Esophagus mucosa (tissue), 1 donor: Measurements from ENCODE around the gene FAM174B. TPM values are rescaled to one million over a fixed set of nuclear protein-coding genes. Genes with fewer than 3 reads are reported as not detected.
A peak's percentile ranks its signal among the peaks of the same experiment; 100 is the strongest.

ENCODE experiments used
- ATAC-seq: fragments of 200-7000 bp; cut with Tn5 transposase; one replicate; pipeline ENCODE4 v1.9.1; 2020
- total RNA-seq: library from RNA; stranded (reverse); gene quantifications from one replicate; pipeline ENCODE4 v1.2.4, GENCODE V29; 2023
- donor health status: DM: yes; HTN: yes; CAD: no.

Gene FAM174B
- total RNA-seq = 4.3 TPM

DNA sequence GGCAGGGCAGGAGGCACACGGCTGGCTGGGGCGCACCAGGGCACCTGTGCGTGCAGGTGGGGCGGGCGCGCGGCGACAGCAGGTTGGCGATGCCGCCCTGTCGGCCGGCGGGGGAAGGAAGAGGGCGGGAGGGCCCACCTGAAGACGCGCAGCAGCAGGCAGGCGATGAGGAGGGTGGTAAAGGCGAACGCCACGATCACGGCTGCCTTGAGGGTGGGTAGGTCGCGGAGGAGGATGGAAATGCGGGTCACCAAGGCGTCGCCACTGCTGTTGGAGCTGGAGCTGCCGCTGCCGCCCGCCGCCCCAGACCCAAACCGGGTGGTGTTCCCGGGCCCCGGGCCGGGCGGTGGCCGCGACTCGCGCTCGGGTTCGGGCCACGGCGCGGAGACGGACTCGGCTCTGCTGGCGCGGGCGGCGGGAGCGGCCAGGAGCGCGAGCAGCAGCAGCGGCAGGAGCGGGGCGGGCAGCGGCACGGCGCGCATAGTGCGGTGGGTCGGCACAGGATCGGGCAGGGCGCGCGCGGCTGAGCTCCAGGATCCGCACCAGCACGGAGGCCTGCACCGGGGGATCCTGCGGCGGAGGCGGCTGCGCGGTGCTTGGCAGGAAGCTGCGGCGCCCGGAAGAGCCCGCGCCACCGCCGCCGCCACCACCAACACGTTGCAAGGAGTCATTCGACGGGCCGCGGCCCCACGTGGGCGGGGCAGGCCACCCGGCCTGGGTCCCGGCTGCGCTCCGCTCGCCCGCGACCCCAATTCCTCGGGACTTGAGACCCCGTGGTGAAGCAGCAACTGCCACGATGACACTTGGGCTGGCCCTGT, at the start of gene FAM174B:
Gene FAM174B (minus strand): TSS at position 598 of the 818 bp plus-strand sequence.
- peak; percentile 53 for ATAC-seq

DNA sequence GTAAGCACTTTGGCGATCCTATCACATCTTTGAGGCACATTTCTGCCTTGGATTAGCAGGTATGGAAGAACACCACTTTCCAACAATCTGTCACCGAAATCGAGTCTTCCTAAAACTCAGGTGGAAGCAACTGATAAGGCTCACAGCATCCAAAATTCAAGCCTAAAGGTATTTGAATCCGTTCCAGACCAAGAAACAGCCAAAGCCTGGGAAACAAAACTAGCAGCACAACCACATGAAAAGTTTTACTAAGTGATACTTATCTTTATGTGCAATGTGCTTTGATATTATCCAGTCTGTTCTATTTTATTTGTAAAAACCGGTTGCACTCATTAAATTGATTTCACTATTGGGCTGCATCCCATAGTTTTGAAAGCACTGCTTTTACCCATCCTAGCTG, 40.5 kb upstream of the FAM174B start:
- ATAC-seq = no peak

DNA sequence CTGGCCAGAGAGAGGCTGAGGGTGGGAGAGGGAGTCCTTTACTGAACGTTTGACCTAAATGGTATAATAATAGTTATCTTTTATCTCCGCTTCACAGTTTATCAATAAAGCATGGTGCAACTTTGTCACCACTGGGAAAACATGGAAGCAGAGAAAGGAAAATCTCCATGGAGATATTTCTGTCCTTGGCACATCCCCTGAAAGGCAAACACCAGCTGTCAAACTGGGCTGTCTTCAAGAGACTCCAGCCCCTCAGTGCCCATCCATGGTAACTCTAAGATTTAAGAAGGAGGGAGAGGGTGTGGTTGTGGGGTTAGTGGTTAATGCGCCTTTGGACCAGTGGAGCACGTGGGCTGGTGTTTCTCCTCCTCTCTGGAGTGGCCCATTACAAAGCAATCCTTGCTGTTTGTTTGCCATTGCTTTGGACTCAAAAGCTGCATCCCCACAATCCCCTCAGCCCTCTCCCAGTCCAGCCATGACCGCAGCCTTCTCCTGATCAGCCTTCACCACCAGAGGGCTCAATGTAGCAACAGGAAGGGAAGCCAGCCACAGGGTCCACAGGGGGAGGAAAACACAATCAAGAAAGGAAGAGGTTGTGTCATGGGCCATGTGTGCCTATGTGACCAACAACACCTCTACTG, 38.2 kb upstream of the FAM174B start:
- ATAC-seq = no peak

DNA sequence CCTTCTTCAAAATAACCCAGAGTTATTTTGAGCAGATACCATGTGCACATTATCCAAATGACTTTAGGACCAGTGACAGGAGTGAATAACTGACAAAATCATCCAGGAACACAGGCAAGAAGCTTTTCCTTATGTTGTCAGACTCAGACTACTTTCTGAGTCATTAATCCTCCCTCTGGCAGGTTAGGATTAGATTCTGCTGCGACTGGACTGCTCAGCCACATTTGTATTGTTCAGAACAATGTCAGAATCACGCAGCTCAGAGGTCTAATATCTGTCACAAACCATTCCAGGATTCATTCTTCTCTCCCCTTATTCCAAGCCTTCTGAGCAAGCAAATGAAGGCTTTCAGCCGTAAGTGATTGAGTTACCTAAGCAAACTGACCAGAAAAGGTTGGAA, 34.8 kb upstream of the FAM174B start:
- peak; percentile 80 for ATAC-seq

DNA sequence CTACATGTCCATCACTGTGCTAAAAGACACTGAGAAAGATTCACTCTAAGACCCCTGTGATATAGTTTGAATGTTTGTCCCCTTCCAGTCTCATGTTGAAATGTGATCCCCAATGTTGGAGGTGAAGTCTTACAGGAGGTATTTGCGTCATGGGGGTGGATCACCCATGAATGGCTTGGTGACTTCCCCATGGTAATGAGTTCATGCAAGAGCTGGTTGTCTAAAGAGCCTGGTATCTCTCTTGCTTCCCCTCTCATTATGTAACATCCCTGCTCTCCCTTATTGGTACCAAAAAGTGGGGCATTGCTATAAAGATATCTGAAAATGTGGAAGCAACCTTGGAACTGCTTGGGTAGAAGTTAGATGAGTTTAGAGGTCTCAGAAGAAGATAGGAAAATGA, 32.2 kb upstream of the FAM174B start:
- no peak for ATAC-seq

DNA sequence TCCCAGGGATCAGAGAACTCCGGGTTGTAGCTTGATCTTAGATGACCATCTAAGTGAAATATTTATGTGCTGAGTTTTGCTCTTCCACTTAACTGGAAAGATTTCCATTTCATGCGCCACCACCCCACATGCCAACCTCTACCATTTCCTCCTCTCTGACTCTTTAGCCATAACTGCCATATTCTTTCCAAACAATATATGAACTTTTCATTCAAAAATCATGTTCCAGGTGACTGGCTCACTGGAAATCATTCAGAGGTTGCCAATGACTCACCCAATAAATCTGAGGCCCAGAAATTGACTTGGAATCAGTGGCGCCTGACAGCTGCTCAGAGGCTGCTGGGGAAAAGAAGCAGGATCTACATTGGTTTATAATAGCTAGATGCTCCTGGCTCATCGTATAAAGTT, 31.6 kb upstream of the FAM174B start:
- ATAC-seq = no peak

DNA sequence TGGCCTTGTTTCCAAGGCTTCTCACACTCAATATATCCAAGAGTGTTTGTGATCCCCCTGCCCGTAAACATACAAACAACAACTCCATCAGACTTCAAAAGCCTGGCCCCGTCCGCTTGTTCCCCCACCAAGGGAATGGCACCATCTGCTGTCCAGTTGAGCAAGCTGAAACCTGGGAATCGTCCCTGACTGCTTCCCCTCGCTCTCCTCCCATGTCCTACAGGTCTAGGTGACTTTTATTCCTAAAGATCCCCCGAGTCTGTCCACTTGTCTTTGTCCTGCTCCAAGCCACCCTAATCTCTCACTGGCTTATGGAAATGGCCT, 27.9 kb upstream of the FAM174B start:
- no peak for ATAC-seq

DNA sequence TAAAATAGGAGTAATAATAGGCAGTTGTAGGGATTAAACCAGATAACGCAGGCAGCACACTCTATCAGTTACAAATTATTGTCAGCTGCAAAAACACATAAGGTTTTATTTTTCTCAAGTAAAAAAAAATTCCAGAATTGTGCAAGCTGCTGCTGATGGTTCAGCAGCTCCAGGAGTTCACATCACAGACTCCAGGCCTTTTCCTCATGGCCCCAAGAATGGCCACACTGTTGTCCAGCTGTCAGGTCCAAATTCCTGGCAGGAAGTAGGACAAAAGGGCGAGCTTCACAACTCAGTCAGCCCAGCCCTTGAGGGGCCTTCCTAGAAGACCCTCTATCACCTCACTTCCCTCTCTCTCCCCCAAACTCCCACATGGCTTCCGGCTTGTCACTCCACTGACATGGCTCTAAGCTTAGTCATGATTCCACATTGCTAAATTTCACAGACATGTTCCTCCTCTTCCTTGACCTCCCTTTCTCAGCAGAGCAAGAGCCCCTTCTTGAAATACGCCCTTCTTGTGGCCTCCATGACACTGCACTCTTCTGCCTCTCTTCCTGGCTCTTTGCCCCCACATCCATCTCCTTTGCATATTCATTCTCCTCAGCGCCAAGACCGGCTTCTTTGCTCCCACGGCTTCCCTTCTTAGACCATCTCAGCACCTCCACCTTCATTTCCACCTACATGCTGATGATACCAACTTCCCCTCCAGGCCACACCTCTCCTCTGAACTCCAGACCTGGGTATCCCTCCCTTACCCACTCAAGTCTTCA, 27.4 kb upstream of the FAM174B start:
- ATAC-seq = no peak

DNA sequence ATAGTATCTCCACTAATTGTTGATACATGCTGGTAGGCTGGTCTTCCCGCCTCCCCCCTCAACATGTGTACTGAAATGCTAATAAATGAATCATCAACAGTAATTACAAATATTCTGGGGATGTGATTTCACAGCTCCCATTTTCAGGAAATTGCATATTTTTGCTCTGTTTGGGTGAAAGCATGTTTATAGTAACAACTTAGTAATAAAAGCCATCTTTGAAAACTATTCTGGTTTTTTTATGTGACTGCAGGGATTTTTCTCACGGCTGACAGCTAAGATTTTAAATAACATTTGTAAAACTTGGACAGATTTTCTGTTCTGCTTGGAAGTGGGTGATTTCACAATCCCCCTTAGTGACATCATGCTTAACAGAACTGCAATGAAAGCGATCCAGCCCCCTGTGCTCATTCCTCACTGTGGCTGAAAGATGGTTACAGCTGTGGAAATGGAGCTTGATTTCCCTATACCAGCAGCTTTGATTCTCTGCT, 25.6 kb upstream of the FAM174B start:
- no peak for ATAC-seq

DNA sequence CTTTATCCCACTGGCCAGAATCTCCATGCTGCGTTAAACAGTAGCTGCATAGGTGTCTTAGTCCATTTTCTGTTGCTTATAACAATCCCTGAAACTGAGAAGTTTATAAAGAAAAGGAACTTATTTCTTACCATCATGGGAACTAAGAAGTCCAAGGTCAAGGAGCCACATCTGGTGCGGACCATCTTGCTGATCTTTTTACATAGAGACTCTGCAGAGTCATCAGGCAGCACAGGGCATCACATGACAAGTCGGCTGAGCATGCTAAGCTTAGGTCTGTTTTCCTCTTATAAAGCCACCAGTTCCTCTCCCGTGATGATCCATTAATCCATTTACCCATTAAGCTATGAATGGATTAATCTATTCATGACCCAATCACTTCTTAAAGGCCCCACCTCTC, 22.4 kb upstream of the FAM174B start:
- no peak for ATAC-seq

DNA sequence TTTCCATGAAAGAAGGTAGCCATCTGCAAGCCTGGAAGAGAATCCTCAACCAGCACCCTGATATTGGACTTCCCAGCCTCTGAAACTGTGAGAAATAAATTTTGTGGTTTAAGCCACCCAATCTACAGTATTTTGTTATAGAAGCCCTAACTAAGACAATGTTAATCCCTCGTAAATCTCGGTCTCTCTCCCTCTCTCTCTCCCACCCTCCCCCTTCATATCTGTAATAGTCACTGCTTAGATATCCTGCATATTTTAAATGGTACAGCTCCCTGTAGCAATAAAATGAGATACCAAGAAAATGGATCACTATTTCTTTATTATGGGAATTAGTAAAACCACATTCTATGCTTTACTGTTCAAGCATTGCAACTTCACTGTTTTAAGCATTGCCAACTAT, 21.0 kb upstream of the FAM174B start:
- no peak for ATAC-seq

DNA sequence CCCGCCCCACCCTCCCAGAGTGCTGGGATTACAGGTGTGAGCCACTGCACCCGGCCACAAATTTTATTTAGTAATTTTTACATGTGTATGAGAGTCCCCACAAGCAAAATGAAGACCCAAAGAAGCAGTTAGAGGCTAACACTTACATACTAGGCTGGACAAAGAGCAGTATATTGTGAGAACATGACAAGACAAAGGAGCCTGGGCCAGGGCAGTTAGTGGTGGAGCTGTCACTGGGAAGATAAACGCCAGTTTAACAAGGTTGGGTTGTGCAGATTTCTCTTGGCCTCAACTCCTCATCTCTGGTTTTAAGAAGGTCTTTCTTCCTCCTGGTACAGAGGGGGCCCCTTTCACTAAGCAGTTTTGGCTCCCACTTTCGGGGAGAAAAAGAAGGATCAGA, 19.9 kb upstream of the FAM174B start:
- no peak for ATAC-seq

DNA sequence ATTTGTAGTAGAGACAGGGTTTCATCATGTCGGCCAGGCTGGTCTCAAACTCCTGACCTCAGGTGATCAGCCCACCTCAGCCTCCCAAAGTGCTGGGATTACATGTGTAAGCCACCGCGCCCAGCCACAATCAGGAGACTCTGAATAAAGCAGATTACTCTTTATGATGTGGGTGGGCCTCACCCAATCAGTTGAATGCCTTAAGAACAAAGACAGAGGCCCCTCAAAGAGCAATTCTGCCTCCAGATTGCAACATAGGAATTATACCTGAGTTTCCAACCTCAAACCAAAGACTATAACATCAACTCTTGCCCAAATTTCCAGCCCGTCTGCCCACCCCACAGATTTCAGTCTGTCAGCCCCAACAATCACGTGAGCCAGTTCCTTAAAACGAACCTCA, 18.8 kb upstream of the FAM174B start:
- ATAC-seq = no peak

DNA sequence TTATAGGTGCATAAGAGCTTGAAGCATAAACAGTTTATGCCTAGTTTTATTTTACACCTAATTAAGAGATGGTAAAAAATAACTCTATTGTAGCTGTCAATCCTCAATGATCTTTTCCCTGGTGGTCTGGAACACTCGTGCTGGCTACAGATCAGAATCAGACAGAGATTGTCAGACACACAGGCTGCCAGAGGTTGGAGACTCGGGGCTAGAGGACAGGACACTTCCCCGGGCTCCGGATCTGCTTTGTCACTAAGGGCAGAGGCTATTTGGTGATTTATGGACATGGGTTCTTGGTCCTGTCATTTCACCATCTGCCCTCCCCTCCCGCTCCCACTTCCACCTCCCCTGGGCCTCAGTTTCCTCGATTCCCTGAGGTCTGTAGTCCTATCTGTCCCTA, 16.5 kb upstream of the FAM174B start:
- ATAC-seq = no peak

DNA sequence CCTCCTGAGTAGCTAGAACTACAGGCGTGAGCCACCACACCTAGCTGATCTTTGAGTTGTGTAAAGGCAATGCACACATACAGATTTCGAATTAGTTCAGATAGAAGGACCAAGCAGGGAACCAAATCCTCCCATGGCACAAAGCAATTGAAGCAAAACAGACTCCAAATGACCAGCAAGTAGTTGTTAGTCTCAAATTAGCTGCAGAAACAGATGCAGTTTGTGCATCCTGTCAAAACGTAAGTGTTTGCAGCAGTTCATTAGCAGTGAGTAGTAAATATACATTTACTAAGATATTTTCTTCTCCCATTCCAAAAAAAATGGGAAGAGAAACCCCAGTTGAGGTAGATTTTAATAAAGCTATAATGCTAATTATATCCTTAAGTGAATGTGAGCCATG, 15.8 kb upstream of the FAM174B start:
- no peak for ATAC-seq

DNA sequence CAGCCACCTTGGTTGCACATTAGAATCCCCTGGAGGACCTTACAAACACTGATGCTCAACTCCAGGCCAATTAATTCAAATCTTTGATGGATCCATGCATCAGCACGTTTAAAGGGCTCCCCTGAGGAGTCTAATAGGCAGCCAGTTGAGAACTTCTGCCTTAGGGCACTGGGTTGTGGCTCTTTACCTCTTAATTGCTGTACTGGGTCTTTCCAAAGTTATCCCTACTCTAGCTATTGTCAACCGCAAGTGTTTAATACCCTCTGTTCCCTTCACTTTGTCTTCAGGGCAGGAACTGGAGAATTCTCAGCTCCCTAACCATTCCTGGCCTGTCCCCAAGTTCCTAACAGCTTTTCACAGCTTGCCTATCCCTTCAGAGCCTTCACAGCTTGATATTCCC, 15.0 kb upstream of the FAM174B start:
- no peak for ATAC-seq

DNA sequence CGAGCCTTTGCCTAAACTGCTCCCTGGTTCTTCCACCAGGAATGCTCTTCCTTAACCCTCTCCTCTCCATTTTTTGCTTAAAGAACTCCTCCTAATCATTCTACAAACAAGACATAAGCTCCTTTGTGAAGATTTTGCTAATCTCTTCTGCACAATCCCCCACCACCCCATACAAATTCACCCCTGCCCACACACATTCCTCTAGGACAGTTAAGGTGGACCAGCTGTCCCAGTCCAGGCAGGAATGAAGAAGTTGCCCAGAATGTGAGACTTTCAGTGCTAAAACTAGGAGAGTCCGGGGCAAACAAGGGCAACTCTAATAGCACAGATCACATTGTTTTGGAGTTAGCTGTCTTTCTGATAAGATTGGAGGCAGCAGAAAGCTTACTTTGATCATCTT, 13.9 kb upstream of the FAM174B start:
- ATAC-seq = no peak

DNA sequence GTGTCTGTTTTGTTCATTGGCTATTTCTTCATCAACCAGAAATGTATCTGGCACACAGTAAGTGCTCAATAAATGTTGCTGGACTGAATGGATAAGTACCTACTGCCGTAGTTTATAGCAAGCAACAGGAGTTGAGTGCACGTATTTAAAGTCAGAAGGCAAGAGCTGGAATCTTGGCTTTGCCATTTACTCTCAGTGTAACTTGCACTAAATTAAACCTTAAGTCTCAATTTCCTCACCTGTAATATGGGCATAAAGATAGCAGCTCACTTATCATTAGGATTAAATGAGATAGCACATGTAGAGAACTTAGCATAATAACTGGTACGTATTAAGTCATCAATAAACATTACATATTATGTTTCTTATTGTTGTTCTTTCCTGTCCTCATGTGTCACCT, 13.0 kb upstream of the FAM174B start:
- no peak for ATAC-seq

DNA sequence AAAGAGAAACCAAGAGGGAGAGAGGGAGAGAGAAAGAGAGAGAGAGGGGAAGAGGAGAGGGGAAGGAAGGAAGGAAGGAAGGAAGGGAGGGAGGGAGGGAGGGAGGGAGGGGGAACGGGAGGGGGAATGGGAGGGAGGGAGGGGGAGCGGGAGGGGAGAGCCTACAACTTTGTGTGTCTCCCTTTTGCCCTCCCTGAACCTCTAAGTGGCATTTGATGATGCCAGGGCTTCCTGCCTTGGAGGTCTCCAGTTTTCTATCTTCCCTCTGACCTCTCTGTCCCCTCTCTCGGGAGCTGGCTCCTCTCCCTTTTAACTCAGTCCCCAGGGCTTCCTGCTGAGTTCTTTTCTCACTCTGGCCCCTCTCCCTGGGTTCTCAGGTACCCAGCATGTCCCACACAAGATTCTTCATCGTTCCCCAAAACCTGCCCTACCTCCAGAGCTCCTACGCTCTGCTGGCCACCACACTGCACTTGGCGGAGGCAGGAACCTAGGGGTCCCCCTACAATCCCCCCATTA, 12.5 kb upstream of the FAM174B start:
- no peak for ATAC-seq

DNA sequence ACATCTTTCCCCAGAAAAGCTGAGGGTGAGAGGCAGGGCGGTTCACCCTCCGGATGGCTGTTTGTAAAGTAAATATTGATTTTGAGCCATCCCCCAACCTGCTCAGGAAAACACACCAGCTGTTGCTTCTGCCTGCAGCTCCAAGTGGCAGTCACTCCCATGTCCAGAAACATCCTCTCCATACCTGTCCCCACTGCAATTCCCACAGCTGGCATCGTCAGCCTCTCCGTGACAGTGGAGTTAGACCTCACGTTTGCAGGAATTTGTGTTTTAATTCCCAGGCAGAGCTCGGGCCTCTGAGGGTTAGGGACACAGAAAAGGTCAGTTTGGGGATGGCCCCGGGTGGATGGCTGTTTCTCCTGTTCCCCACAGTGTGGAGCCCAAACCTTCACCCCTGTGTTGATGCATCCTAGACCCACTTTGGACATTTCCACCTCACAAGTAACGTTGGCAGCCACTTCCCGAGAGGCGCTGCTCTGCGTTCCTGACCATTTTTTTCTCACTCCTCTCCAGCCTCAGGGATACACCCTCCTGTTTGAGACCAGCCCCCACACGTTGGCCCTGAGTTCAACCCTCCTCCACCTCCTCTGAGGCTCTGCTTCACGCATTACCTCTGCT, 11.8 kb upstream of the FAM174B start:
- ATAC-seq = no peak

DNA sequence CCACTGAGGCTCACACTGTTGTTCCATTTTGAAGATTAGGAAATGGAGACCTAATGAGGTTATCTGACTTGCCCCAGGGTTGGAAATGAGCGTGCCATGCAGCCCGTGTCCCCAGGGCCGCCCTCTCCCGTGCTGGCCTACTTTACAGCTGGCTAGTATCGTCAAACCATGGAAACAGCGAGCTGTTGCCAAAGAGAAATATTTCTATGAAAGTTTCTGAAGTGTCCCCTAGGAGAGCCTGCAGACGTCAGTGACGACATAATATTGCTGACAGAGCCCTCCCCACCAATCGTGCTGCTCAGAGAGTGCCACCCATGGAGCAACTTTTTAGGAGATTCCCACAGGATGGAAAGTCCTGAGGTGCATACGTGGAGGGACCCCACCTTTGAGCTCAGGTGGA, 11.2 kb upstream of the FAM174B start:
- no peak for ATAC-seq

DNA sequence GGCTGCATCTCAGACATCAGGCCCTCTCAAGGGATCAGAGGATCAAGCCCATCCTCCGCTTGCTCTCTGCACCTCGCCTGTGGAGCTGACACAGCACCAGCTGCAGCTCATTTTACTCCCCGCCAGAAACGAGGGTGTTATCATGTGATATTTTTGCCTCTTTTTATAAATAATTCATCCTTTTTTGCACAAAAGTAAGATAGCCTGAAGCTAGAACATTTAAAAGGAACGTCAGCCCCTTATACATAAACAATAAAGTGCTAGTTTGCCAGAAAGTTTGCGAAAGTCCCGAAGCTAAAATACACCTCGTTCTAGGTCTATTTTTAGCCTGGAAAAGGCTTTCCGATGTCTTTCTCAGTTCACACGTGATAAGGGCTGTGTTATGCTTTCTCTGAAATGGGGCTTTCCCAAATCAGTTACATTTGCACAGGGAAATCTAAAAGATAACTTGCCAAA, 9.6 kb upstream of the FAM174B start:
- no peak for ATAC-seq
